Stimulated activated naive B cell treated with anti-CD40 and anti-IgM and Interleukin-4, amounts not matched to agents 10 μg/mL and 1 μg/mL and 100 μg/mL, for 72 hours (primary cell): ENCODE measurements around the gene IGDCC3.

ENCODE experiments used
- ATAC-seq, 2 donors: fragments of 150-1000 bp; cut with Tn5 transposase; replicated peaks; 2 replicates each; pipeline ENCODE4 v1.10.0; 2021; ENCODE audit warnings: moderate library complexity in 1 of 2
- DNase-seq: peaks from one replicate; pipeline ENCODE4 v3.0.0; 2021
- H3K27ac Mint-ChIP-seq: one replicate; pipeline ENCODE4 v1.8.0; 2022; ENCODE audit warnings: mild to moderate bottlenecking, mixed read lengths
- H3K27me3 Mint-ChIP-seq, 2 donors: one replicate each; pipeline ENCODE4 v1.8.0; 2022; ENCODE audit warnings: mixed read lengths in 2 of 2
- H3K36me3 Mint-ChIP-seq, 2 donors: one replicate each; pipeline ENCODE4 v1.8.0; 2022; ENCODE audit warnings: mixed read lengths in 2 of 2, mild to moderate bottlenecking in 1 of 2
- H3K4me1 Mint-ChIP-seq, 2 donors: one replicate each; pipeline ENCODE4 v1.8.0; 2022; ENCODE audit warnings: mixed read lengths in 2 of 2, mild to moderate bottlenecking in 1 of 2
- H3K4me3 Mint-ChIP-seq, 2 donors: one replicate each; pipeline ENCODE4 v1.8.0; 2022; ENCODE audit warnings: mild to moderate bottlenecking in 2 of 2, mixed read lengths in 2 of 2, moderate library complexity in 1 of 2
- H3K9me3 Mint-ChIP-seq, 2 donors: one replicate each; pipeline ENCODE4 v1.8.0; 2022; ENCODE audit warnings: mixed read lengths in 2 of 2, mild to moderate bottlenecking in 1 of 2

Gene IGDCC3

DNA sequence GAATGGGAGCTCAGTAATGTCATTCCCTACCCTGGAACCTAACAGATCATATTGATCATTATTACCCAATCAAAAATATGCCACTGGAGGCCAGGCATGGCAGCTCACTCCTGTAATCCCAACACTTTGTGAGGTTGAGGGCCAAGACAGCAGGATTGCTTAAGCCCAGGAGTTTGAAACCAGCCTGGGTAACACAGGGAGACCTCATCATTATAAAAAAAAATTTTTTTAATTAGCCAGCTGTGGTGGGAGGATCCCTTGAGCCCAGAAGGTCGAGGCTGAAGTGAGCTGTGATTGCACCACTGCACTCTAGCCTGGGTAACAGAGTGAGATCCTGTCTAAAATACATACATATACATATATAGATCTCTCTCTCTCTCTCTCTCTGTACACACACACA lies 34.8 kb upstream of the IGDCC3 start:
- peaks cover 33 to 63% of the 10 kb centered on the region in 2 donors for H3K27me3 Mint-ChIP-seq
- ATAC-seq (no peak), DNase-seq (no peak)
- peaks cover 9 to 10% of the 10 kb centered on the region in 2 donors for H3K4me1 Mint-ChIP-seq
- H3K36me3 Mint-ChIP-seq, result no peaks in the 10 kb centered on the region
- H3K9me3 Mint-ChIP-seq, result no peaks in the 10 kb centered on the region
- no peak overlapping the region for H3K27ac Mint-ChIP-seq
- H3K4me3 Mint-ChIP-seq, result no peak overlapping the region

- Mint-ChIP-seq H3K4me3 (no peak overlapping the region), H3K4me1 (peaks cover 9 to 10% of the 10 kb centered on the region in 2 donors), H3K36me3 (no peaks in the 10 kb centered on the region), H3K27me3 (peaks cover 23 to 53% of the 10 kb centered on the region in 2 donors), H3K27ac (no peak overlapping the region), H3K9me3 (no peaks in the 10 kb centered on the region)
- DNase-seq (no peak), ATAC-seq (no peak)
Observed at GRCh38 chr15:65411465-65412071, 33.8 kb upstream of the IGDCC3 start.

DNA sequence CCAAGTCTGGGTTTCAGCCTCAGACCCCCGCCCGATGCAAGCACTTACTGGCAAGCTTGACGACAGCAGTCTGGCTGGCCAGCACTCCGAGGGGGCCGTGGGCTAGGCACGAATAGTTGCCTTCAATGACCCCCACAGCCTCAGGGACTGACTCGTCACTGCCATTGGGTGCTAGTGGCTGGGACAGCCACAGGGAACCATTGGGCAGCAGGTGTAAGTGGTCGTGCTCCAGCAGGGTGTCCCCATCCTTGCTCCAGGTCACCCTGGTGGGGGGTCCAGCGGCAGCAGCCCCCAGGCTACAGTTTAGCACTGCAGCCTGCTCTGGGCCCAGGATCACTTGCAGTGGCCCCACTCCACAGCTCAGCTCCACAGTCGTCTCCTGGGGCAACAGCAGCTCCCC lies 33.2 kb upstream of the IGDCC3 start:
- Mint-ChIP-seq H3K9me3 (no peaks in the 10 kb centered on the region), H3K4me1 (peaks cover 9 to 10% of the 10 kb centered on the region in 2 donors), H3K4me3 (no peak overlapping the region), H3K27ac (no peak overlapping the region), H3K36me3 (no peaks in the 10 kb centered on the region), H3K27me3 (peaks cover 22 to 47% of the 10 kb centered on the region in 2 donors)
- DNase-seq (no peak), ATAC-seq (no peak)

DNA sequence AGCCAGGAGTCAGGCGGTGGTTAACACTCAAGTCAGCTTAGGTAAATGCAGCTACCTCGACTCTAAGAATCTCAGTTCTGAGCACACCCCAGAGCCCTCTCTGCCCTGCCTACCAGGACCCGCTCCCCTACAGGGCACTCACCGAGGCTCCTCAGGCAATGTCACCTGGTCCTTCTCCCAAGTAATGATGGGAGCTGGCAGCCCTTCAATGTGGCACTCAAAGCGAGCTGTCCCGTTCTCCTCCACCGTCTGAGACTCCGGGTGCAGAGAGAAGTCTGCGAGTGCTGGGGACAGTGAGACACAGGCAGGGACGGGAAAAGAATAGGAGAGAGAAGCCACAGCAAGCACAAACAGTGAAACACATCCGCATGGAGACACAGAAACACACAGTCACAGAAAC lies 32.2 kb upstream of the IGDCC3 start:
- ATAC-seq, result peak in 1 of 2 donors; percentile 25
- H3K4me1 Mint-ChIP-seq, result peaks cover 9 to 10% of the 10 kb centered on the region in 2 donors

GRCh38 chr15:65409036-65409631 lies 31.3 kb upstream of the IGDCC3 start:
- Mint-ChIP-seq H3K4me3 (no peak overlapping the region), H3K27ac (peak overlapping the region; percentile 37), H3K9me3 (no peaks in the 10 kb centered on the region), H3K27me3 (peaks cover 26 to 37% of the 10 kb centered on the region in 2 donors), H3K36me3 (no peaks in the 10 kb centered on the region), H3K4me1 (peaks cover 9 to 10% of the 10 kb centered on the region in 2 donors)
- DNase-seq, result no peak
- peak; percentile 71 to 72 for ATAC-seq

More for the DNA sequence above, 32.2 kb upstream of the IGDCC3 start:
- no peak for DNase-seq
- Mint-ChIP-seq H3K4me3 (no peak overlapping the region), H3K27me3 (peaks cover 22 to 37% of the 10 kb centered on the region in 2 donors), H3K9me3 (no peaks in the 10 kb centered on the region), H3K36me3 (no peaks in the 10 kb centered on the region), H3K27ac (no peak overlapping the region)

GRCh38 chr15:65408324-65409035 lies 30.7 kb upstream of the IGDCC3 start:
- peaks cover 9 to 10% of the 10 kb centered on the region in 2 donors for H3K4me1 Mint-ChIP-seq
- H3K4me3 Mint-ChIP-seq, result no peak overlapping the region
- H3K27ac Mint-ChIP-seq, result no peak overlapping the region
- H3K9me3 Mint-ChIP-seq, result no peaks in the 10 kb centered on the region
- H3K27me3 Mint-ChIP-seq, result peaks cover 32 to 44% of the 10 kb centered on the region in 2 donors
- ATAC-seq (no peak), DNase-seq (no peak)
- H3K36me3 Mint-ChIP-seq, result no peaks in the 10 kb centered on the region

- H3K27me3 Mint-ChIP-seq, result peaks cover 38 to 53% of the 10 kb centered on the region in 2 donors
- H3K4me1 Mint-ChIP-seq, result peaks cover 9 to 10% of the 10 kb centered on the region in 2 donors
- H3K36me3 Mint-ChIP-seq, result no peaks in the 10 kb centered on the region
- DNase-seq (no peak), ATAC-seq (no peak)
- H3K4me3 Mint-ChIP-seq, result no peak overlapping the region
- no peaks in the 10 kb centered on the region for H3K9me3 Mint-ChIP-seq
- H3K27ac Mint-ChIP-seq, result no peak overlapping the region
Observed at GRCh38 chr15:65406424-65407000, 28.7 kb upstream of the IGDCC3 start.

GRCh38 chr15:65405791-65406423 lies 28.1 kb upstream of the IGDCC3 start:
- Mint-ChIP-seq H3K27ac (no peak overlapping the region), H3K36me3 (no peaks in the 10 kb centered on the region), H3K27me3 (peaks cover 40 to 55% of the 10 kb centered on the region in 2 donors), H3K9me3 (no peaks in the 10 kb centered on the region), H3K4me3 (no peak overlapping the region), H3K4me1 (peaks cover 13 to 15% of the 10 kb centered on the region in 2 donors)
- ATAC-seq (no peak), DNase-seq (no peak)

DNA sequence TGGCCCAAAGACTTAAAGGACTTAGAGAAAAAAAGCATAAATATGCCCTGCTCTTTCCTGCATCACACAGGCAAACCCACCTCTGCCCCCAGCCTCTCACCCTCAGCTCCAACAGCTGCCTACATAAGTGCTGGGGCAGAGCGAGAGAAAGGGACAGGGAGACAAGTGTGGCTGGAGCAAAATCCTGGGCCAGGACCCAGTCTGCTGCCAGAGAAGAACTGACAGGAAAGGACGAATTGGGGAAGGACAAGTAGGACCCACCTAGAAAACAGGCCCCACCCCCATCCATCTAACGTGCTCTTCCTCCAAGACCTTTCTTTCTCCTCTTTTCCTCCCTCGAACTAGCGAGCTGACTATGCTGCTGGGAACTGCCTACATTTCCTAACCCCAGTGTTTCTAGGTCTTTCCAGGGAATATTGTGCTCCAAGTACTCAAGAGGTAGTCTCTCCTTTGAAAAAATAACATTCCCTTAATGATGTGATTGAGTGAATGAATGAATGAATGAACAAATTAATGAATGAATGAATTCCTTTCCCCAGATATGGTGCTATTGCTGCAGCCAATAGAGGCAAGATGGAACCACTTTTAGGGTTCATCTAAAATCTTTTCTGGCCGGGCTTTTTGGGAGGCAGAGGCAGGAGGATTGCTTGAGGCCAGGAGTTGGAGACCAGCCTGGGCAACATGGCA lies 26.5 kb upstream of the IGDCC3 start:
- Mint-ChIP-seq H3K36me3 (no peaks in the 10 kb centered on the region), H3K4me3 (no peak overlapping the region), H3K9me3 (no peaks in the 10 kb centered on the region), H3K4me1 (peaks cover 11 to 16% of the 10 kb centered on the region in 2 donors), H3K27me3 (peaks cover 43 to 54% of the 10 kb centered on the region in 2 donors), H3K27ac (no peak overlapping the region)
- ATAC-seq, result no peak
- DNase-seq, result no peak

- no peak for DNase-seq
- no peaks in the 10 kb centered on the region for H3K9me3 Mint-ChIP-seq
- no peak overlapping the region for H3K27ac Mint-ChIP-seq
- no peak overlapping the region for H3K4me3 Mint-ChIP-seq
- peaks cover 44 to 51% of the 10 kb centered on the region in 2 donors for H3K27me3 Mint-ChIP-seq
- ATAC-seq, result no peak
- H3K4me1 Mint-ChIP-seq, result peaks cover 3 to 11% of the 10 kb centered on the region in 2 donors
- no peaks in the 10 kb centered on the region for H3K36me3 Mint-ChIP-seq
Observed at GRCh38 chr15:65402961-65403360, 25.2 kb upstream of the IGDCC3 start.

- ATAC-seq, result no peak
- no peaks in the 10 kb centered on the region for H3K36me3 Mint-ChIP-seq
- no peak overlapping the region for H3K27ac Mint-ChIP-seq
- no peaks in the 10 kb centered on the region for H3K9me3 Mint-ChIP-seq
- H3K4me3 Mint-ChIP-seq, result no peak overlapping the region
- no peak for DNase-seq
- H3K4me1 Mint-ChIP-seq, result peaks cover 3 to 15% of the 10 kb centered on the region in 2 donors
- peaks cover 56 to 57% of the 10 kb centered on the region in 2 donors for H3K27me3 Mint-ChIP-seq
Observed at GRCh38 chr15:65401611-65402240, 23.9 kb upstream of the IGDCC3 start.

GRCh38 chr15:65400760-65401610 lies 23.2 kb upstream of the IGDCC3 start:
- Mint-ChIP-seq H3K4me1 (peaks cover 8 to 23% of the 10 kb centered on the region in 2 donors), H3K9me3 (no peaks in the 10 kb centered on the region), H3K4me3 (no peak overlapping the region), H3K27ac (no peak overlapping the region), H3K36me3 (no peaks in the 10 kb centered on the region), H3K27me3 (peaks cover 64 to 65% of the 10 kb centered on the region in 2 donors)
- peak; percentile 87 to 93 for ATAC-seq
- no peak for DNase-seq

DNA sequence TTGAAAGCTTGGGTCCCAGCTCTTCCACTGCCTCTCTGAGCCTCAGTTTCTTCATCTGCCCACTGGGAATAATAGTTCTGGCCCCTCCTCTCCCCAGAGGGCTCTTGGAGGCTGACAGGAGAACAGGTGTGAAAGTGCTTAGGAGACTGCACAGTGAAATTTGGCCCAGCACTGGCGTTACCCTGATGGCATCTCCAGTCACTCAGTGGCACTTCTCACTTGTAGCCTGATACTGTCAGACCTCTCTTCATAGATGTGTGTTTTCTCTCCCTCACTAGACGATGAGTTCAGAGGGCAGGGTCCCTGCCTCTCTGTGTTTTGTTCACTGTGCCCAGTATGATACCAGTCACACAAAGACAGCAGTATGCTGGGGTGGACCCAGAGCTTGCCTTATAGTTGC lies 22.2 kb upstream of the IGDCC3 start:
- DNase-seq (no peak), ATAC-seq (no peak)
- Mint-ChIP-seq H3K27ac (no peak overlapping the region), H3K4me3 (no peak overlapping the region), H3K4me1 (peaks cover 8 to 28% of the 10 kb centered on the region in 2 donors), H3K27me3 (peaks cover 71 to 75% of the 10 kb centered on the region in 2 donors), H3K36me3 (no peaks in the 10 kb centered on the region), H3K9me3 (no peaks in the 10 kb centered on the region)
